GOT3 (cell line): ENCODE data around the gene KREMEN1.
"Not testable (repeated sequence)": the region's sequence is repeated elsewhere in the genome, so short reads cannot be mapped to it uniquely, and the experiment has no call there.

ENCODE experiments used
- DNase-seq: peaks from one replicate; lab custom pipeline; 2025; ENCODE audit warnings: mixed read lengths; lab: John Stamatoyannopoulos, UW

The KREMEN1 gene

GRCh38 chr22:29072979-29073617 is at the start of gene KREMEN1:
KREMEN1 (plus strand) TSS chr22:29073035; CDS start chr22:29073131, 96 bp downstream.
- DNase-seq, result no peak

DNA sequence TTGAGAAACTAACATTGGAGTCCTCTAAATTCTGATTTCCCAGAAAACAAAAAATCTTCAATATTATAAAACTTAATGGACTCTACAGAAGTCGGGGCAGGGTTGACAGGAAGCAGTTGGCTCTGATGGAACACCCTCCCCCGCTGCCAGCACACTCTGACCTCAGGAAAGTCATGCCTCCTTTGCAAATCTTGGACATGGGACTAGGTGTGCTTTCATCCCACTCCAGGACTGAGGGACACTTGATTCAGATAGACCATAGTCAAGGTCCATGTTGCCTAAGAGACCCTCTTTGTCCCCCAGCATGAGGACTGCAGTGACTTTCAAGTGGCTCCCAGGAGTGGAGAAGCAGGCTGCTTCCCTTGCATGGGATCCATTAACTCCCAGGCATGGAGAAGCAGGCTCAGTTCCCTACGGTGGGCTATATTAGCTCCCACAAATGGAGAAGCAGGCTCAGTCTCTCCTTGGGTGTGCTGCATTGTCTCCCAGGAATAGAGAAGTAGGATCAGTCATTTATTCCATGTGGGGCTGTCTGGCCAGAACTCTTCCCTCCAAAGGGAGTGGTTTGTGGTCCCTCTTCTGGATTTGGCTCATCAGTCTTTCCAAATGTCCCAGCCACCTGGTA is 49.6 kb upstream of the KREMEN1 start:
- no peak for DNase-seq

GRCh38 chr22:29026579-29026978 is 46.3 kb upstream of the KREMEN1 start:
- no peak for DNase-seq

DNA sequence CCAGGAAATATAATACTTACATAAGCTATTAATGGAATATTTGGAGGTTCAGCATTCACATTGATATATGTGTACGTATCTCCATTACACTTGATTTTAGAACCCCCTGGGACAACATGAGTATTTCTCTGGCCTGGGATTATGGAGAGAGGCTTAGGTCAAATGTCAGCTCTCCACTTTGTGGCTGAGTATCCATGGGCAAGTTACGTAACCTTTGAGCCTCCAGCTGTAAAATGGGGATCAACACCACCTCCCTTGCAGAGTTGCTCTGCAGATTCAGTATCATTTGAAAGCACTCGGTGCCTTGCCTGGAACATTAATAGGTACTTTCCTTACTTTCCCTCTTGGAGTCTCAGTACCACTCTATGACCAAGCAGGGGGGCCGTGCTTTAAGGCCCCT is 44.4 kb upstream of the KREMEN1 start:
- DNase-seq, result no peak

GRCh38 chr22:29029202-29030000 is 43.4 kb upstream of the KREMEN1 start:
- no peak for DNase-seq

DNA sequence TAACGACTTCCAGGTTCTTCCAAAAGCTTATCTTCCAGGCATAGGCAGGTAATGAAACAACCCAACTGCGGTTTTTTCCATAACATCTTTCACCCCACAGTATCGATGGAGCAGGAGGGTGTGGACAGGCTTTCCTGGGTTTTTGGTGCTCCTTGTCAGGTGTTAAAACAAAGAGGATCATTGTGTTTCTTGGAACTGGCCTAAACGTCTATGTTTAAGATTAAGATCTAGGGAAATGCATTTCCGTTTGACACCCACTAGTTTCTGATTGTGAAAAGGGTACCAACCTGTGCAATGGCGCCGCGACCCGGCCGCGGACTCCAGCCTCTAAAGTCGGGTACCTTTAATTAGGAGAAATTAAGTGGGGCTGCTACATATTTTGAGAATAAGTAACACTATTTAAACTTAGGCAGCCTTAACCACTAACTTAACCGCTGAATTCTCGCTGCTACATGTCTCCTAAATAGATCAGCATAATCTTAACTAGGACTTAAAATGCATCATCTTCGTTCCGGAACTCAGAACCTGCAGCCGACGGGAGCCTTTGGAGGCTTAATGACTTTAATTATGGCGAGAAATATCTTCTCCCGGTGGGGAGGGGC is 42.7 kb upstream of the KREMEN1 start:
- no peak for DNase-seq

- no peak for DNase-seq
Observed at GRCh38 chr22:29030618-29031226, 42.1 kb upstream of the KREMEN1 start.

GRCh38 chr22:29031227-29032011 is 41.4 kb upstream of the KREMEN1 start:
- no peak for DNase-seq

DNA sequence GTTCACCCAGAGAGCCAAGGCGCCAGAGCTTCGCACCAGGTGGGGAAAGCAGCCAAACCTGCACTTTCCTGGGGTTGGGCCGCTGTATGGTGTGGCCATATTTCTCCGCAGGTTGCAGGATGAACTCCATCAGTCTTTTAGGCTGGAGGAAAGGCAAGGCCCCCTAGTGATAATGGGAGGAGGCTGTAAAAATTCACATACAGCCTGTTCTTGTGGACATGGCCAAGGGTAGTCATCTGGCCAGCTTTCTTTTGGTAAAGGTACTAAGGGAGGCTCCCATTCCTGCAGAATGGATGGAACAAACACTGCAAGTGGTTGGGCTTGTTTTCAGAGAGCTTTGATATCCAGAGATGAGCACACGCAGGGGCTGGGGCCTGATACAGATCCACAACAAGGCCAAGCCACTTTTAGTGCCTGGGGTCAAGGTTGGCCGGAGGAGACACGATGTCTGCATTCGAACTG is 40.8 kb upstream of the KREMEN1 start:
- no peak for DNase-seq

- DNase-seq, result no peak
Observed at GRCh38 chr22:29032584-29032983, 40.3 kb upstream of the KREMEN1 start.

DNA sequence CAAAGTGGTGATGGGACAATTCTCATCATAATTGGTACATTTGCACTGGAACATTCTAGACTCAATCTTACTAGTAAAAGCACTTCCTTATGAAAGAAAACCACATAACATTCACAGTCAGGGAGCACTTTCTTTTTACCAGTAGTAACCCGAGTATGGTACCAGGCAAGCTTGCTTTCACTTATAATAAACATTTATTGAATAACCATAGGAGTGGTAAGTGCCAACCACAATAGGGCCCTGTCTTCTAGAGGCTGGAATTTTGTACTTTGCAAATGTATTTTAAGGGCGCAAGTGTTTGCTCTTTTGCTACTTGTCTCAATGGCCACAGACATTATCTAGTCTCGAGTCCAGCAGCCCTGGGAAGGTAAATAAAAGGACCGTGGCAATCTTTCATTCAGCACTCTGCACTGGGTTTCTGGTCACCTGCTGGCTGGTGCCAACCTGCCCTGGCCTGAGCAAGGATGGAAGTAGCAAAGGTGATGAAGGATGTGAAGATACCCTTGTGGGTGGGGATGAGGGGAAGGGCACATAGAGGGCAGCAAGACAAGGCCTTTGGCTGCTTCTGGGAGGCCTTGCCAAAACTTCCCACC is 35.4 kb upstream of the KREMEN1 start:
- no peak for DNase-seq

DNA sequence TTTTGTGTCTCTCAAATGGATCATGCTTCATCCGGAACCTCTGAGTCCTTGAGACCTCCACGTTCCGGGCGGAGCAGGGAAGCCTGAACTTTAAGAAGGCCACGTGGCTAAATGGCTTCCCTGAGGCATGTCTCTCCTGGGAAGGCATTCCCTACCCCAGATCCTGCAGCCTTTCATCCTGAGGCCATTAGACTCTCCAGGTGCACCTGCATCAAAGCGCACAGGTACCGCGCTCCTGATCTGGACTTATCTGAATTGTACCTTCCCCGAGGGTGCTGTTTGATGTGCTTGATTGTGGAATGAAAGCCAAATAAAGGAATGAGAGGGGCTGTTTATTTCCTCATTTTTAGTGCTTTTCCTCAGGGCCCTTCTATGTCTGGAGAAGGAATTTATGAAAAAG is 33.7 kb upstream of the KREMEN1 start:
- no peak for DNase-seq

- not testable (repeated sequence) for DNase-seq
Observed at GRCh38 chr22:29039684-29040083, 33.2 kb upstream of the KREMEN1 start.

GRCh38 chr22:29040385-29041275 is 32.2 kb upstream of the KREMEN1 start:
- DNase-seq, result peak; percentile 14

DNA sequence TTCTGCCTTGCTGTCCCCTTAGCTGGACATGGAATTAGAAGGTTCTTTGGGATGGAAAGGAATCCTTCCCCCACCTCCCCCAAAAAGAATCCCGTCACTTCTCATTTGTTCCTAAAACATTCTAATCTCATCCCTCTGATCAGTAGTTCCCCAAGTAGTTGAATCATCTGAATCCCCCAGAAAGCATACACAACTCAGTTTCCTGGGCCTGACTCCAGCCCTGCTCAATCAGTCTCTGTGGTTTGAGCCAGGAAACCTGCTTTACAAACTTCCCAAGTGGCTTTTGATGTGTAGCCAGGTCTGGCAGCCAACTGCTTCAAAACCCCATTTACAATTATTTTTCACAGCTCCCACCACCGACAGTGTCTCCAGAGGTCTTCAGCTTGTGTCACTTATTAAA is 31.4 kb upstream of the KREMEN1 start:
- no peak for DNase-seq

DNA sequence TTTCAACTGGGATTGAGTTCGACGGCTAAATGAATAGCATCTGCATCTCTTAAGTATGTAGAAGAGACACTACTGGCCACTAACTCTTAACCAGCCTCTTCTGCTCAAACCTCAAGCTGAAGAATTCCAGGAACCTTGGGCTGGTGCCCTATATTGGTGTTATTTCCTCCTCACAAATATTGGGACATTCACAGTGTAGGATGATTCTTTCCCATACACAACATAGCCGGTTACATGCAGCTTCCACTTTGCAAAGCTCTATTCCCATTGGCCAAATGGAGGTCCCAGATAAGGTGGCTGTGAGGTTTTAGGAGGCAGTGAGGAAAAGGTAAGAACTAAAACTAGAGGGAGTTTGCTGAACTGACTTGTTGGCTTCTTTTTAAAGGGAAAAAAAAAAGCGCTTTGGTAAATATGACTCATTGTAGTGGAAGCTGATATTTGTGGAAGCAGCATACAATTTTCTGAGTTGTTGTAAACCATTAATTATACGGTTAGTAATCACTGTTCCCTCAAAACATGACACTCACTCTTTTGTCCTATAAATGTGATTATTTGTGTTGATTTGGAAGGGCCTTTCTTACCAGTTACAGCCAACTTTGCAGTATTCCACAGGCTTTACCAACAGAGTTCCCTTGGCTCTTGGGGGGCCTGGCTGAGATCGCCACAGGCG is 28.8 kb upstream of the KREMEN1 start:
- no peak for DNase-seq

- no peak for DNase-seq
Observed at GRCh38 chr22:29044657-29045176, 28.1 kb upstream of the KREMEN1 start.

GRCh38 chr22:29048822-29049654 is 23.8 kb upstream of the KREMEN1 start:
- no peak for DNase-seq
